GM23248 (cell line): ENCODE measurements around the gene ECI1.

Source experiments
- EZH2 ChIP-seq: fragments of 200-600 bp; sonication (generic); IDR thresholded peaks from 2 replicates; pipeline ENCODE4 v1.6.1; 2018; ENCODE audit warnings: antibody characterized with exemption, mild to moderate bottlenecking; ENCODE audit not compliant: insufficient read depth, poor library complexity, severe bottlenecking
- EZH2phosphoT487 ChIP-seq: fragments of 200-600 bp; sonication (generic); IDR thresholded peaks from 2 replicates; pipeline ENCODE4 v1.6.1; 2018; ENCODE audit warnings: antibody characterized with exemption, moderate library complexity, mild to moderate bottlenecking, low read depth; ENCODE audit not compliant: insufficient read depth

GRCh38 chr16:2223942-2224486 is 27.4 kb downstream of the ECI1 start:
- no peak for TF ChIP-seq EZH2
- TF ChIP-seq EZH2phosphoT487: no peak
